GM21447 (cell line): ENCODE measurements around the gene IGFBP7.

ENCODE experiments used
- ATAC-seq: cut with Tn5 transposase; IDR thresholded peaks from one replicate; pipeline ENCODE4 v1.9.1; 2021; ENCODE audit not compliant: unreplicated experiment

The IGFBP7 gene

GRCh38 chr4:57109847-57110639, at the start of gene IGFBP7:
IGFBP7 (minus strand) TSS chr4:57110385; CDS start chr4:57110351, 34 bp downstream.
- ATAC-seq: no peak

- no peak for ATAC-seq
Observed at GRCh38 chr4:57159866-57160265, 49.7 kb upstream of the IGFBP7 start.

- ATAC-seq: no peak
Observed at GRCh38 chr4:57158762-57159161, 48.6 kb upstream of the IGFBP7 start.

GRCh38 chr4:57158221-57158620, 48.0 kb upstream of the IGFBP7 start:
- no peak for ATAC-seq

- ATAC-seq: no peak
Observed at GRCh38 chr4:57157596-57158137, 47.5 kb upstream of the IGFBP7 start.

- no peak for ATAC-seq
Observed at GRCh38 chr4:57156242-57156990, 46.2 kb upstream of the IGFBP7 start.

GRCh38 chr4:57154926-57155325, 44.7 kb upstream of the IGFBP7 start:
- no peak for ATAC-seq

GRCh38 chr4:57154191-57154590, 44.0 kb upstream of the IGFBP7 start:
- no peak for ATAC-seq

GRCh38 chr4:57153207-57153606, 43.0 kb upstream of the IGFBP7 start:
- no peak for ATAC-seq

- no peak for ATAC-seq
Observed at GRCh38 chr4:57151481-57151880, 41.3 kb upstream of the IGFBP7 start.

GRCh38 chr4:57149833-57150232, 39.6 kb upstream of the IGFBP7 start:
- no peak for ATAC-seq

- ATAC-seq: no peak
Observed at GRCh38 chr4:57148831-57149505, 38.8 kb upstream of the IGFBP7 start.

GRCh38 chr4:57148177-57148576, 38.0 kb upstream of the IGFBP7 start:
- no peak for ATAC-seq

- ATAC-seq: no peak
Observed at GRCh38 chr4:57147335-57148060, 37.3 kb upstream of the IGFBP7 start.

- ATAC-seq: no peak
Observed at GRCh38 chr4:57146444-57146843, 36.3 kb upstream of the IGFBP7 start.

GRCh38 chr4:57144466-57144865, 34.3 kb upstream of the IGFBP7 start:
- ATAC-seq: no peak

GRCh38 chr4:57139783-57140182, 29.6 kb upstream of the IGFBP7 start:
- no peak for ATAC-seq

- no peak for ATAC-seq
Observed at GRCh38 chr4:57137261-57137660, 27.1 kb upstream of the IGFBP7 start.

GRCh38 chr4:57136281-57136680, 26.1 kb upstream of the IGFBP7 start:
- no peak for ATAC-seq

GRCh38 chr4:57132743-57133137, 22.6 kb upstream of the IGFBP7 start:
- ATAC-seq: no peak
